GM23338 (cell line): ENCODE results near the gene ESR1. TPM values are rescaled to one million over a fixed set of nuclear protein-coding genes. Genes with fewer than 3 reads are reported as not detected.
"Not testable (repeated sequence)": the region's sequence is repeated elsewhere in the genome, so short reads cannot be mapped to it uniquely, and the experiment has no call there.

Experiments used
- ATAC-seq: fragments of 200-7000 bp; cut with Tn5 transposase; 3 replicates; pipeline ENCODE4 v1.9.1; 2020
- DNase-seq: peaks from one replicate; pipeline ENCODE4 v3.0.0-alpha.2; 2015; ENCODE audit warnings: low spot score
- H2AFZ ChIP-seq: fragments of 200-600 bp; sonication (generic); 2 replicates; pipeline ENCODE4 v1.8.0; 2016; ENCODE audit warnings: antibody characterized with exemption, mild to moderate bottlenecking, moderate library complexity
- H3F3A ChIP-seq: fragments of 200-600 bp; sonication (generic); replicated peaks from 2 replicates; pipeline ENCODE4 v1.8.0; 2017; ENCODE audit warnings: antibody characterized with exemption, mixed run types, low read depth
- H3K27ac ChIP-seq: fragments of 200-600 bp; sonication (generic); 2 replicates; pipeline ENCODE4 v1.6.1; 2016; ENCODE audit warnings: low read depth
- H3K27me3 ChIP-seq: fragments of 200-600 bp; sonication (generic); 2 replicates; pipeline ENCODE4 v1.8.0; 2016; ENCODE audit warnings: mild to moderate bottlenecking, mixed run types, moderate library complexity; ENCODE audit not compliant: insufficient read depth
- H3K36me3 ChIP-seq: fragments of 200-600 bp; sonication (generic); 2 replicates; pipeline ENCODE4 v1.8.0; 2016; ENCODE audit warnings: mild to moderate bottlenecking; ENCODE audit not compliant: insufficient read depth
- H3K4me1 ChIP-seq: fragments of 200-600 bp; sonication (generic); 2 replicates; pipeline ENCODE4 v1.8.0; 2016; ENCODE audit warnings: mild to moderate bottlenecking, moderate library complexity; ENCODE audit not compliant: insufficient read depth
- H3K4me2 ChIP-seq: fragments of 200-600 bp; sonication (generic); 2 replicates; pipeline ENCODE4 v1.7.1; 2017; ENCODE audit warnings: mixed run types
- H3K4me3 ChIP-seq: fragments of 200-600 bp; sonication (generic); 2 replicates; pipeline ENCODE4 v1.6.1; 2016; ENCODE audit warnings: mixed run types
- H3K79me2 ChIP-seq: fragments of 200-600 bp; sonication (generic); replicated peaks from 2 replicates; pipeline ENCODE4 v1.8.0; 2017; ENCODE audit warnings: mild to moderate bottlenecking; ENCODE audit not compliant: insufficient read depth
- H3K9me2 ChIP-seq: fragments of 200-600 bp; sonication (generic); 2 replicates; pipeline ENCODE4 v1.8.0; 2017; ENCODE audit not compliant: insufficient read depth
- H4K20me1 ChIP-seq: fragments of 200-600 bp; sonication (generic); replicated peaks from 2 replicates; pipeline ENCODE4 v1.8.0; 2017; ENCODE audit warnings: mild to moderate bottlenecking; ENCODE audit not compliant: insufficient read depth
- H3K27ac Mint-ChIP-seq: 2 replicates; pipeline ENCODE4 v1.8.0; 2020; ENCODE audit warnings: inconsistent platforms, mild to moderate bottlenecking, moderate library complexity, mixed read lengths
- H3K27me3 Mint-ChIP-seq: 3 replicates; pipeline ENCODE4 v1.8.0; 2022; ENCODE audit warnings: low read depth, mild to moderate bottlenecking, moderate library complexity, mixed read lengths, inconsistent platforms; ENCODE audit not compliant: insufficient read depth, poor library complexity
- H3K36me3 Mint-ChIP-seq: 3 replicates; pipeline ENCODE4 v1.8.0; 2021; ENCODE audit warnings: low read depth, mild to moderate bottlenecking, inconsistent platforms, moderate library complexity, mixed read lengths
- H3K4me1 Mint-ChIP-seq: 3 replicates; pipeline ENCODE4 v1.8.0; 2020; ENCODE audit warnings: mild to moderate bottlenecking, inconsistent platforms, mixed read lengths
- H3K4me3 Mint-ChIP-seq: 3 replicates; pipeline ENCODE4 v1.8.0; 2021; ENCODE audit warnings: moderate library complexity, mild to moderate bottlenecking, inconsistent platforms, mixed read lengths
- H3K9me3 Mint-ChIP-seq: 3 replicates; pipeline ENCODE4 v1.8.0; 2020; ENCODE audit warnings: moderate library complexity, mild to moderate bottlenecking, inconsistent platforms, mixed read lengths
- CREB1 ChIP-seq: fragments of 250-450 bp; sonication (Bioruptor Pico); IDR thresholded peaks from 2 replicates; pipeline ENCODE4 v1.5.0; 2020; ENCODE audit warnings: low read depth, mild to moderate bottlenecking, moderate library complexity
- EZH2 ChIP-seq: fragments of 200-600 bp; sonication (generic); IDR thresholded peaks from one replicate; pipeline ENCODE4 v1.8.0; 2017; ENCODE audit warnings: antibody characterized with exemption, mild to moderate bottlenecking, low read depth; ENCODE audit not compliant: unreplicated experiment
- EZH2phosphoT487 ChIP-seq: fragments of 200-600 bp; sonication (generic); IDR thresholded peaks from one replicate; pipeline ENCODE4 v1.8.1; 2018; ENCODE audit warnings: antibody characterized with exemption; ENCODE audit not compliant: unreplicated experiment
- JUNB ChIP-seq: IDR thresholded peaks from one replicate; pipeline ENCODE4 v1.6.1; 2016; ENCODE audit warnings: antibody characterized with exemption; ENCODE audit not compliant: unreplicated experiment
- NANOG ChIP-seq: IDR thresholded peaks from 2 replicates; pipeline ENCODE4 v1.6.1; 2016; ENCODE audit warnings: antibody characterized with exemption, borderline replicate concordance
- POLR2AphosphoS5 ChIP-seq: IDR thresholded peaks from 2 replicates; pipeline ENCODE4 v1.6.1; 2016; ENCODE audit warnings: antibody characterized with exemption, low read depth
- STAT1 ChIP-seq: IDR thresholded peaks from one replicate; pipeline ENCODE4 v1.6.1; 2016; ENCODE audit warnings: antibody characterized with exemption; ENCODE audit not compliant: unreplicated experiment
- ZNF114 ChIP-seq: fragments of 250-450 bp; sonication (Bioruptor Pico); IDR thresholded peaks from 2 replicates; pipeline ENCODE4 v1.5.0; 2020; ENCODE audit warnings: mild to moderate bottlenecking, moderate library complexity
- ZNF331 ChIP-seq: fragments of 250-450 bp; sonication (Bioruptor Pico); IDR thresholded peaks from 2 replicates; pipeline ENCODE4 v1.5.0; 2020; ENCODE audit warnings: low read depth, mild to moderate bottlenecking, moderate library complexity
- polyA plus RNA-seq: library from polyadenylated mRNA; unstranded; fragments of >200 nt; fragmentation: Nextera tagmentation; extraction: Ambion mirVana; gene quantifications from 2 replicates; pipeline ENCODE4 v1.2.1, GENCODE V29; 2016
- total RNA-seq: library from RNA; depleted of rRNA; stranded (reverse); fragments of >200 nt; shearing (Covaris generic); gene quantifications from 2 replicates; pipeline ENCODE4 v1.2.3, GENCODE V29; 2014
- TF ChIP-seq, protein P1 (sequence below), 2 experiments: fragments of 200-600 bp in 1 of 2; sonication (generic) in 1 of 2; conservative IDR thresholded peaks; 2 replicates each; pipeline versions ENCODE4 v1.5.1 to v1.6.1; 2016 to 2017; ENCODE audit warnings: antibody characterized with exemption in 2 of 2, low read depth in 2 of 2, mild to moderate bottlenecking in 2 of 2, moderate library complexity in 1 of 2
- TF ChIP-seq, protein P2 (sequence below): IDR thresholded peaks from 2 replicates; pipeline ENCODE4 v1.6.1; 2016; ENCODE audit warnings: antibody characterized with exemption
- TF ChIP-seq, protein P3 (sequence below): fragments of 250-450 bp; sonication (Bioruptor Pico); IDR thresholded peaks from 2 replicates; pipeline ENCODE4 v1.5.0; 2020; ENCODE audit warnings: mild to moderate bottlenecking, moderate library complexity

ESR1 gene
- total and polyA plus RNA-seq, 2 experiments from 2014 or later, result 0.94 TPM; not detected in 1

DNA sequence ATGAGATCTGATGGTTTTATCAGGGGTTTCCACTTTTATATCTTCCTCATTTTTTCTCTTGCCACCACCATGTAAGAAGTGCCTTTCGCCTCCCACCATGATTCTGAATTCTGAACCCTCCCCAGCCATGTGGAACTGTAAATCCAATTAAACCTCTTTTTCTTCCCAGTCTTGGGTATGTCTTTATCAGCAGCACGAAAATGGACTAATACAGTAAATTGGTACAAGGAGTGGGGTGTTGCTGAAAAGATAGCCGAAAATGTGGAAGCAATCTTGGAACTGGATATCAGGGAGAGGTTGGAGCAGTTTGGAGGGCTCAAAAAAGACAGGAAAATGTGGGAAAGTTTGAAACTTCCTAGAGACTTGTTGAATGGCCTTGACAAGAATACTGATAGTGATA lies 268.8 kb downstream of the ESR1 start:
- not testable (repeated sequence) for H3K36me3 ChIP-seq, ATAC-seq, H3K27me3 Mint-ChIP-seq, H3K4me3 Mint-ChIP-seq, H3K4me3 ChIP-seq, H3K79me2 ChIP-seq, H3K27ac Mint-ChIP-seq, DNase-seq, H3K4me2 ChIP-seq, H2AFZ ChIP-seq, H4K20me1 ChIP-seq, H3K4me1 Mint-ChIP-seq, H3K4me1 ChIP-seq, H3K9me2 ChIP-seq, H3F3A ChIP-seq, H3K27ac ChIP-seq, H3K27me3 ChIP-seq
- H3K36me3 Mint-ChIP-seq, result peaks cover 20% of the 10 kb centered on the region
- H3K9me3 Mint-ChIP-seq, result peaks cover 49% of the 10 kb centered on the region

DNA sequence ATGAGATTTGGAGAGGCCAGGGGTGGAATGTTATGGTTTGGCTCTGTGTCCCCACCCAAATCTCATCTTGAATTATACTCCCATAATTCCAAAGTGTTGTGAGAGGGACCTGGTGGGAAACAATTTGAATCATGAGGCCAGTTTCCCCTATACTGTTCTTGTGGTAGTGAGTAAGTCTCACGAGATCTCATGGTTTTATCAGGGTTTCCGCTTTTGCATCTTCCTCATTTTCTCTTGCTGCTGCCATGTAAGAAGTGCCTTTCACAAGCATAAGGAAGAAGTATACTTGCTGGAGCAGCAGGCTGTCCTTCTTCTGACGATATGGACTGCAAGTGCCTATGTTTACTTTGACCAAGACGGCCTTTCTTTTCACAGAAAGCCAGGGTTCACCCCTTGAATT lies 270.5 kb downstream of the ESR1 start:
- H3K27ac Mint-ChIP-seq, result no peak overlapping the region
- peaks cover 61% of the 10 kb centered on the region for H3K9me3 Mint-ChIP-seq
- H3K4me3 Mint-ChIP-seq, result no peak overlapping the region
- H3K79me2 ChIP-seq, result no peaks in the 10 kb centered on the region
- H3K27ac ChIP-seq, result no peak overlapping the region
- ATAC-seq (no peak), DNase-seq (no peak)
- no peaks in the 10 kb centered on the region for H3K4me1 ChIP-seq
- no peaks in the 10 kb centered on the region for H3F3A ChIP-seq
- H4K20me1 ChIP-seq, result no peaks in the 10 kb centered on the region
- no peaks in the 10 kb centered on the region for H3K4me1 Mint-ChIP-seq
- no peak overlapping the region for H3K4me3 ChIP-seq
- peaks cover 8% of the 10 kb centered on the region for H3K27me3 Mint-ChIP-seq
- no peak overlapping the region for H2AFZ ChIP-seq
- peaks cover 5% of the 10 kb centered on the region; the same call in 1 of the 2 replicates for H3K9me2 ChIP-seq
- no peak overlapping the region for H3K4me2 ChIP-seq
- peaks cover 20% of the 10 kb centered on the region for H3K36me3 Mint-ChIP-seq
- H3K36me3 ChIP-seq, result peaks cover 6% of the 10 kb centered on the region; the same call in 1 of the 2 replicates
- H3K27me3 ChIP-seq, result no peaks in the 10 kb centered on the region
- TF ChIP-seq ZNF114 (CRISPR knock-in tag) (no peak), JUNB (no peak), NANOG (no peak), EZH2 (no peak), STAT1 (no peak), ZNF331 (CRISPR knock-in tag) (no peak), POLR2AphosphoS5 (no peak), EZH2phosphoT487 (no peak), CREB1 (no peak)
- TF ChIP-seq, protein P1, sequence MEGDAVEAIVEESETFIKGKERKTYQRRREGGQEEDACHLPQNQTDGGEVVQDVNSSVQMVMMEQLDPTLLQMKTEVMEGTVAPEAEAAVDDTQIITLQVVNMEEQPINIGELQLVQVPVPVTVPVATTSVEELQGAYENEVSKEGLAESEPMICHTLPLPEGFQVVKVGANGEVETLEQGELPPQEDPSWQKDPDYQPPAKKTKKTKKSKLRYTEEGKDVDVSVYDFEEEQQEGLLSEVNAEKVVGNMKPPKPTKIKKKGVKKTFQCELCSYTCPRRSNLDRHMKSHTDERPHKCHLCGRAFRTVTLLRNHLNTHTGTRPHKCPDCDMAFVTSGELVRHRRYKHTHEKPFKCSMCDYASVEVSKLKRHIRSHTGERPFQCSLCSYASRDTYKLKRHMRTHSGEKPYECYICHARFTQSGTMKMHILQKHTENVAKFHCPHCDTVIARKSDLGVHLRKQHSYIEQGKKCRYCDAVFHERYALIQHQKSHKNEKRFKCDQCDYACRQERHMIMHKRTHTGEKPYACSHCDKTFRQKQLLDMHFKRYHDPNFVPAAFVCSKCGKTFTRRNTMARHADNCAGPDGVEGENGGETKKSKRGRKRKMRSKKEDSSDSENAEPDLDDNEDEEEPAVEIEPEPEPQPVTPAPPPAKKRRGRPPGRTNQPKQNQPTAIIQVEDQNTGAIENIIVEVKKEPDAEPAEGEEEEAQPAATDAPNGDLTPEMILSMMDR (conservative IDR thresholded peaks at IDR 0.05; ENCODE audit: low read depth in 2 of 2), result no peak
- TF ChIP-seq, protein P2, sequence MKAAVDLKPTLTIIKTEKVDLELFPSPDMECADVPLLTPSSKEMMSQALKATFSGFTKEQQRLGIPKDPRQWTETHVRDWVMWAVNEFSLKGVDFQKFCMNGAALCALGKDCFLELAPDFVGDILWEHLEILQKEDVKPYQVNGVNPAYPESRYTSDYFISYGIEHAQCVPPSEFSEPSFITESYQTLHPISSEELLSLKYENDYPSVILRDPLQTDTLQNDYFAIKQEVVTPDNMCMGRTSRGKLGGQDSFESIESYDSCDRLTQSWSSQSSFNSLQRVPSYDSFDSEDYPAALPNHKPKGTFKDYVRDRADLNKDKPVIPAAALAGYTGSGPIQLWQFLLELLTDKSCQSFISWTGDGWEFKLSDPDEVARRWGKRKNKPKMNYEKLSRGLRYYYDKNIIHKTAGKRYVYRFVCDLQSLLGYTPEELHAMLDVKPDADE, result no peak
- TF ChIP-seq, protein P3, sequence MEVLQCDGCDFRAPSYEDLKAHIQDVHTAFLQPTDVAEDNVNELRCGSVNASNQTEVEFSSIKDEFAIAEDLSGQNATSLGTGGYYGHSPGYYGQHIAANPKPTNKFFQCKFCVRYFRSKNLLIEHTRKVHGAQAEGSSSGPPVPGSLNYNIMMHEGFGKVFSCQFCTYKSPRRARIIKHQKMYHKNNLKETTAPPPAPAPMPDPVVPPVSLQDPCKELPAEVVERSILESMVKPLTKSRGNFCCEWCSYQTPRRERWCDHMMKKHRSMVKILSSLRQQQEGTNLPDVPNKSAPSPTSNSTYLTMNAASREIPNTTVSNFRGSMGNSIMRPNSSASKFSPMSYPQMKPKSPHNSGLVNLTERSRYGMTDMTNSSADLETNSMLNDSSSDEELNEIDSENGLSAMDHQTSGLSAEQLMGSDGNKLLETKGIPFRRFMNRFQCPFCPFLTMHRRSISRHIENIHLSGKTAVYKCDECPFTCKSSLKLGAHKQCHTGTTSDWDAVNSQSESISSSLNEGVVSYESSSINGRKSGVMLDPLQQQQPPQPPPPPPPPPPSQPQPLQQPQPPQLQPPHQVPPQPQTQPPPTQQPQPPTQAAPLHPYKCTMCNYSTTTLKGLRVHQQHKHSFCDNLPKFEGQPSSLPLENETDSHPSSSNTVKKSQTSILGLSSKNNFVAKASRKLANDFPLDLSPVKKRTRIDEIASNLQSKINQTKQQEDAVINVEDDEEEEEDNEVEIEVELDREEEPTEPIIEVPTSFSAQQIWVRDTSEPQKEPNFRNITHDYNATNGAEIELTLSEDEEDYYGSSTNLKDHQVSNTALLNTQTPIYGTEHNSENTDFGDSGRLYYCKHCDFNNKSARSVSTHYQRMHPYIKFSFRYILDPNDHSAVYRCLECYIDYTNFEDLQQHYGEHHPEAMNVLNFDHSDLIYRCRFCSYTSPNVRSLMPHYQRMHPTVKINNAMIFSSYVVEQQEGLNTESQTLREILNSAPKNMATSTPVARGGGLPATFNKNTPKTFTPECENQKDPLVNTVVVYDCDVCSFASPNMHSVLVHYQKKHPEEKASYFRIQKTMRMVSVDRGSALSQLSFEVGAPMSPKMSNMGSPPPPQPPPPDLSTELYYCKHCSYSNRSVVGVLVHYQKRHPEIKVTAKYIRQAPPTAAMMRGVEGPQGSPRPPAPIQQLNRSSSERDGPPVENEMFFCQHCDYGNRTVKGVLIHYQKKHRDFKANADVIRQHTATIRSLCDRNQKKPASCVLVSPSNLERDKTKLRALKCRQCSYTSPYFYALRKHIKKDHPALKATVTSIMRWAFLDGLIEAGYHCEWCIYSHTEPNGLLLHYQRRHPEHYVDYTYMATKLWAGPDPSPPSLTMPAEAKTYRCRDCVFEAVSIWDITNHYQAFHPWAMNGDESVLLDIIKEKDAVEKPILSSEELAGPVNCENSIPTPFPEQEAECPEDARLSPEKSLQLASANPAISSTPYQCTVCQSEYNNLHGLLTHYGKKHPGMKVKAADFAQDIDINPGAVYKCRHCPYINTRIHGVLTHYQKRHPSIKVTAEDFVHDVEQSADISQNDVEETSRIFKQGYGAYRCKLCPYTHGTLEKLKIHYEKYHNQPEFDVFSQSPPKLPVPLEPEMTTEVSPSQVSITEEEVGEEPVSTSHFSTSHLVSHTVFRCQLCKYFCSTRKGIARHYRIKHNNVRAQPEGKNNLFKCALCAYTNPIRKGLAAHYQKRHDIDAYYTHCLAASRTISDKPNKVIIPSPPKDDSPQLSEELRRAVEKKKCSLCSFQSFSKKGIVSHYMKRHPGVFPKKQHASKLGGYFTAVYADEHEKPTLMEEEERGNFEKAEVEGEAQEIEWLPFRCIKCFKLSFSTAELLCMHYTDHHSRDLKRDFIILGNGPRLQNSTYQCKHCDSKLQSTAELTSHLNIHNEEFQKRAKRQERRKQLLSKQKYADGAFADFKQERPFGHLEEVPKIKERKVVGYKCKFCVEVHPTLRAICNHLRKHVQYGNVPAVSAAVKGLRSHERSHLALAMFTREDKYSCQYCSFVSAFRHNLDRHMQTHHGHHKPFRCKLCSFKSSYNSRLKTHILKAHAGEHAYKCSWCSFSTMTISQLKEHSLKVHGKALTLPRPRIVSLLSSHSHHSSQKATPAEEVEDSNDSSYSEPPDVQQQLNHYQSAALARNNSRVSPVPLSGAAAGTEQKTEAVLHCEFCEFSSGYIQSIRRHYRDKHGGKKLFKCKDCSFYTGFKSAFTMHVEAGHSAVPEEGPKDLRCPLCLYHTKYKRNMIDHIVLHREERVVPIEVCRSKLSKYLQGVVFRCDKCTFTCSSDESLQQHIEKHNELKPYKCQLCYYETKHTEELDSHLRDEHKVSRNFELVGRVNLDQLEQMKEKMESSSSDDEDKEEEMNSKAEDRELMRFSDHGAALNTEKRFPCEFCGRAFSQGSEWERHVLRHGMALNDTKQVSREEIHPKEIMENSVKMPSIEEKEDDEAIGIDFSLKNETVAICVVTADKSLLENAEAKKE (CRISPR knock-in tag), result no peak
